GM19324 (cell line): ENCODE measurements around the gene SRGAP2.
A peak's percentile ranks its signal among the peaks of the same experiment; 100 is the strongest.
"Not testable (repeated sequence)": the region's sequence is repeated elsewhere in the genome, so short reads cannot be mapped to it uniquely, and the experiment has no call there.

ENCODE experiments used
- ATAC-seq: cut with Tn5 transposase; IDR thresholded peaks from one replicate; pipeline ENCODE4 v1.9.1; 2021; ENCODE audit warnings: mild to moderate bottlenecking, moderate library complexity; ENCODE audit not compliant: unreplicated experiment, low FRiP score

The SRGAP2 gene

GRCh38 chr1:206203364-206204158 lies at the start of gene SRGAP2:
TSS of gene SRGAP2 (plus strand) at chr1:206203541. CDS start at chr1:206205971, 2,430 bp downstream.
- peak; percentile 4 for ATAC-seq

GRCh38 chr1:206167350-206168029 lies 35.9 kb upstream of the SRGAP2 start:
- ATAC-seq, result not testable (repeated sequence)

GRCh38 chr1:206169794-206170193 lies 33.5 kb upstream of the SRGAP2 start:
- ATAC-seq, result not testable (repeated sequence)

GRCh38 chr1:206173110-206173719 lies 30.1 kb upstream of the SRGAP2 start:
- not testable (repeated sequence) for ATAC-seq

GRCh38 chr1:206174182-206174868 lies 29.0 kb upstream of the SRGAP2 start:
- not testable (repeated sequence) for ATAC-seq

- ATAC-seq, result not testable (repeated sequence)
These were observed 27.8 kb upstream of the SRGAP2 start for GRCh38 chr1:206175459-206176113.

GRCh38 chr1:206176114-206176502 lies 27.2 kb upstream of the SRGAP2 start:
- ATAC-seq, result not testable (repeated sequence)

GRCh38 chr1:206178061-206178989 lies 25.0 kb upstream of the SRGAP2 start:
- ATAC-seq, result not testable (repeated sequence)

GRCh38 chr1:206179666-206180065 lies 23.7 kb upstream of the SRGAP2 start:
- ATAC-seq, result not testable (repeated sequence)

GRCh38 chr1:206182368-206183317 lies 20.7 kb upstream of the SRGAP2 start:
- ATAC-seq, result not testable (repeated sequence)

GRCh38 chr1:206183788-206184187 lies 19.6 kb upstream of the SRGAP2 start:
- not testable (repeated sequence) for ATAC-seq

GRCh38 chr1:206185778-206186177 lies 17.6 kb upstream of the SRGAP2 start:
- not testable (repeated sequence) for ATAC-seq

GRCh38 chr1:206186826-206187225 lies 16.5 kb upstream of the SRGAP2 start:
- not testable (repeated sequence) for ATAC-seq

GRCh38 chr1:206195182-206195581 lies 8.2 kb upstream of the SRGAP2 start:
- ATAC-seq, result not testable (repeated sequence)

- ATAC-seq, result not testable (repeated sequence)
These were observed 6.5 kb upstream of the SRGAP2 start for GRCh38 chr1:206196748-206197424.

GRCh38 chr1:206202789-206203363 lies 465 bp upstream of the SRGAP2 start, which contains the start of gene FAM72A:
TSS of gene FAM72A (minus strand) at chr1:206202839. CDS start at chr1:206202025, 814 bp downstream.
- ATAC-seq, result peak; percentile 91

- ATAC-seq, result not testable (repeated sequence)
These were observed 794 bp downstream of the SRGAP2 start for GRCh38 chr1:206204159-206204511.
